GM19043 (cell line): Measurements from ENCODE around the gene PECR.
"Not testable (repeated sequence)": the region's sequence is repeated elsewhere in the genome, so short reads cannot be mapped to it uniquely, and the experiment has no call there.

Experiments
- ATAC-seq: cut with Tn5 transposase; IDR thresholded peaks from one replicate; pipeline ENCODE4 v1.9.1; 2021; ENCODE audit warnings: low read depth; ENCODE audit not compliant: unreplicated experiment

The PECR gene

GRCh38 chr2:216107320-216107719 lies 25.7 kb upstream of the PECR start:
- no peak for ATAC-seq

DNA sequence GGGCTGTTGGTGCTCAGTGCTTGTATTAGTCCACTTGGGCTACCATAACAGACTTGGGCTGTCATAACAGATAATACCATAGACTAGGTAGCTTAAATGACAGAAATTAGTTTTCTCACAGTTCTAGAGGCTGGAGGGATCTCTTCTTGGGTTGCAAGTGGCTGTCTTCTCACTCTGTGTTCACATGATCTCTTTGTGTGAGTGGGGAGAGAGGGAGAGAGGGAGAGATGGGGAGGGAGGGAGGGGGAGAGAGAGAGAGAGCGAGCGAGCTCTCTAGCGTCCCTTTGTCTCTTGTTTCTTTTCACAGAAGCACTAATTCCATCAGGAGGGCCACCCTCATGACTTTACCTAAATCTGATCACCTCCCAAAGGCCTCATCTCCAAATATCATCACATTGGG lies 23.1 kb upstream of the PECR start:
- ATAC-seq, result no peak

DNA sequence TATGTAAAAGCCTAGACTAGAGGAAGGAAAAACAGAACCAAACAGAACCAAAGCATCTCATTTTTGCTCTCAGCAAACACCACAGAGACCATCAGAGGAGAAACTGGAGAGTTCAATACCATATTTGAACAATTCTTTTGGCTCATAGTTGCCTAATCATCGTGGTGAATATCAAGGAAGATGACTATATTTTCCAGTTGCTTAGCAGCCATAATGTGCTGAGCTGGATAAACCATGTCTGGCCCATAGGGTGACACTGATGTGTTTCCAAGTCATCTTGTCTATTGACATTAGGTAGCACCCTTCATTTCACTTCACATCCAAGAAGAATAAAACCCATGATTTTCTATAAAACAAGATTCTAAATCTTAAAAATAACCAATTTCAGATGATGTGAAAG lies 21.6 kb upstream of the PECR start:
- no peak for ATAC-seq

DNA sequence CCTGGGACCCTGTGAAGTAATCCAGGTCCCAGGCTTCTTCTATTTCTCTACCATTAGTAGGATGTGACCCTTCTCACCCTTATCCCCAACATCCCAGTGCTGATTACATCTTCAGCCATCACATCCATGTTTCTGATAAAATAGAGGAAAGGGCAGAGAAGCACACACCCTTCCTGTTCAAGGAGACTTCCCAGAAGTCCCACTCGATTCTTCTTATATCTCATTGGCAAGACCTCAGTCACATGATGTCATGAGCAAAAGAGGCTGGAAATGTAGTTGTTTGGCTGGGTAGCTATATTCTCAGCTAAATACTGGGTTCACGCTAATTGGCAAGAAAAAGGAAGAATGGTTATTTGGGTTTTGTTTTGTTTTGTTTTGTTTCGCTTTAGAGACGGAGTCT lies 19.5 kb upstream of the PECR start:
- ATAC-seq, result no peak

GRCh38 chr2:216098421-216099334 lies 17.1 kb upstream of the PECR start:
- ATAC-seq, result no peak

GRCh38 chr2:216094701-216095100 lies 13.1 kb upstream of the PECR start:
- no peak for ATAC-seq

DNA sequence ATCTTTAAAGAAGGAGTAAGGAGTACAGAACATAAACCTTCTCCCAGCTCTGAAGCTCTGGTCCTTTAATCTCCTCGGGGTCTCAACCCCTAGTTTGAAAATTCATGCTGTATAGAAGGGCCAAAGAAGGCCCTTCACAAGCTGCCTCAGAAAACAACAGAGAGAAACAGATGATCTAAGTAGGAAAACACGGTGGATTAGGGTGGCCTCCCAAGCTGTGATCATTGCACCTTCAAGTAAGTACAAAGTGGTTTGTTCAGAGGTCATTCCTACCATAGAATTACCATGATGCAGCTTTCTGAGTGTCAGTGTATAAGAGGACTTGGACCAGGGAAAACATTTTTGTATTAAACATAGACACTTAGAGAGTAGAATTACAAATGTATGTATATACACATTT lies 11.0 kb upstream of the PECR start:
- ATAC-seq, result no peak

DNA sequence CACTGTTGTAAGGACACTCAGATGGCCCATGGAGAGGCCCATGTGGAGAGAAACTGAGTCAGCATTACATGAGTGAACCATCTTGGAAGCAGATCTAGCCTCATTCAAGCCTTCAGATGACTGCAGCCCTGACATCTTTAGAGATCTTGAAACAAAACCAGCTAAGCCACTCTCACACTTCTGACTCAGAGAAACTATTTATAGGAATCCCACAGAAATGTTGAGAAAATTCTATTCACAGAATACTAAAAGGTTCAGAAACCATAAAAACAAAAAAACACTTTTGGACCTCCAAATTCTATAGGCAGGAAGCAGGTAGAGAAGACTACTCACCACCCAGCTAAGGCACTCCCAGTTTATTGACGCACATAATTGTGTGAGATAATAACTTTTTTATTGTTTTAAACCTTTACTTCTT lies 8.8 kb upstream of the PECR start:
- no peak for ATAC-seq

- ATAC-seq, result no peak
Measured at GRCh38 chr2:216086207-216086893, 4.7 kb upstream of the PECR start.

GRCh38 chr2:216084547-216084946 lies 2.9 kb upstream of the PECR start:
- ATAC-seq, result no peak

DNA sequence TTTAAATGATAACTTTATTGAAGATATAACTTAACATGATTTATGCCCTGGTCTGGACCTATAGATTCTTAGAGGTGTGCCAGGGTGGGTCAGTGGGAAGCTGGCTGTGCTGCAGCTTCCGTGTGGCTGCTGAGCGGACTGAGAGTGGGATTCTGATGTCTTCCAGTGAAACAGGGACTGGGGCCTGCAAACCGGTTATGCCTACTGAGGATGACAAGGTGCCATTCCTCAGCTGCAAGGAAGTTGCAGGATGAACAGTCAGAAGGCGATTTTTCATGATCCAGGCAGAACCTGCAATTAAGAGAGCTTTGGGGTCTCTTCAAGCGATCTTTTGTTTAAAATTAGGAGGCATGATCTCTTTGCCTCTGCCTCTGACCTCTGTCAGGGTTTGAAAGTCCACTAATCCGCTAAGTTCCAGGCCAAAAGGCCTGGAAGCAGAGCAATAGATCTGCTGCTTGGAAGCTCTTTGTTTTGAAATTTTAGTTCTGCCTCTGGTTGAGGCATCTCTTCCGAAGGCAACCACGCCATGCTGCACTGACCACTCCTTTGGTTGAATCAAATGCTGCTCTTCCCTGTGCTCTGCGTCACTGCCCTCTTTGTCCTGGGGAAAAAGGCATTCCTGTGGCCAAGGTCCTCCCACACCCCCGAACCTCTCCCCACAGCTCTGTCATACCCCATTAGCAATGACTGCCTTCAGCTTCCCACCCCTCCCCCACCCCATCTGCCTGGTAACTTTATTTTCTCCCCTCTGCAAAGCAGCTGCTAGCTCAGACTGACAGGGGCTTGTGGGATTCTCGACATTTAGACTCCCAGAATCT lies 2.1 kb upstream of the PECR start:
- no peak for ATAC-seq

DNA sequence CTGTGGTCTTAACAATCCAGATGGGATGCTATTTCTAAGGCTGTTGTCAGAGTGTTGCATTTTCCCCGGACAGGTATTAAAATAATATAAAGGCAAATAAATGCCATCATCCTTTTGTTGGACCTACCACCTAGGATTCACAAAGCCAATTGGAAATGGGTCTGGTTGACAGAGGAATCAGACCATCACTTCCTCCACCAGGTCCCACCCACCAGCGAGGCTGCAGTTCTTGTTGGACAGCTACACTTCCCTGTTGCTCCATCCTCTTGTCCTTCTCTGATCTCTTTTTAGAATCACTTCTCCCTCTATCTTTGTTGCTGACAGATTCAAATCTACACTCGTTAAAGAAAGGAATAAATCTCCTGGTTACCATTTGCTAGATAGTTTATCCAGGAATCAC lies 1.2 kb upstream of the PECR start:
- ATAC-seq, result no peak

DNA sequence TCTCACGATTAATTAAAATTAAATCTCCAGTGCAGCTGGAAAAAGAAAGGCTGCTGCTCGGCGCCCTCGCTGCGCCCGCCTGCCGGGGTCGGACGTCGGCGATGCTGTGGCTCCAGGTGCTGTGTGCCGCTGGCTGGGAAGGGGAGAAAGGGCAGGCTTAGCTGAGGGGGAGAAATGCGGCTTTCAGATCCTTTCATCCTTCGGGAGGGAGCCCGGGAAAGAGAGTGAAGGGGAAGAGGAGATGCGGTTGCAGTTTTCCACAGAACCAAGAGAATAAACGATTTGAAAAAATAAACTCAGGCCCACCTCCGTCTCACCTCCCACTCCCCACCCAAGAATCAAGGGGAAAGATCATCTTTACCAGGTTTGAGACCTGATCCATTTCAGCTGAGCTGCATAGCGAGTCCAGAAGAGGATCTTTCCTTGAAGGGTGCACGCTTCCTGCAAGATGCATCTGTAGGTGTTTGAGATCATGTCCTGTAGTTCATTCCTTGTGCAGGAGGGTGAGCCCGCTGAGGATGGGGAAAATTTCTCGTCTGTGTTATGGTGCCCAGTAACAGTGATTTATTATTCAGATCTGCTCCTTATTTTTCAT lies 605 bp upstream of the PECR start:
- no peak for ATAC-seq

- ATAC-seq, result no peak
Measured at GRCh38 chr2:216081012-216081411, 597 bp downstream of the PECR start.

DNA sequence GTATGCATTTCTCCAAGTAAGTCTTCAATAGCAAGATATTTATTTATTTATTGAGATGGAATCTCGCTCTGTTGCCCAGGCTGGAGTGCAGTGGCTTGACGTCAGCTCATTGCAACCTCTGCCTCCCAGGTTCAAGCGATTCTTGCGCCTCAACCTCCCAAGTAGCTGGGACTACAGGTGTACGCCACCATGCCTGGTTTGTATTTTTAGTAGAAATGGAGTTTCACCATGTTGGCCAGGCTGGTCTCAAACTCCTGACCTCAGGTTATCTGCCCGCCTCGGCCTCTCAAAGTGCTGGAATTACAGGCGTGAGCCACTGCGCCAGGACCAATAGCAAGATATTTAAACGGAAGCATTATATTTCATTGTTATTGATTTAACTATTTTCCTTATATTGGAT lies 1.6 kb downstream of the PECR start:
- ATAC-seq, result not testable (repeated sequence)

GRCh38 chr2:216078776-216079175 lies 2.8 kb downstream of the PECR start:
- no peak for ATAC-seq

- no peak for ATAC-seq
Measured at GRCh38 chr2:216075510-216076485, 5.8 kb downstream of the PECR start.

- no peak for ATAC-seq
Measured at GRCh38 chr2:216074794-216075193, 6.8 kb downstream of the PECR start.

DNA sequence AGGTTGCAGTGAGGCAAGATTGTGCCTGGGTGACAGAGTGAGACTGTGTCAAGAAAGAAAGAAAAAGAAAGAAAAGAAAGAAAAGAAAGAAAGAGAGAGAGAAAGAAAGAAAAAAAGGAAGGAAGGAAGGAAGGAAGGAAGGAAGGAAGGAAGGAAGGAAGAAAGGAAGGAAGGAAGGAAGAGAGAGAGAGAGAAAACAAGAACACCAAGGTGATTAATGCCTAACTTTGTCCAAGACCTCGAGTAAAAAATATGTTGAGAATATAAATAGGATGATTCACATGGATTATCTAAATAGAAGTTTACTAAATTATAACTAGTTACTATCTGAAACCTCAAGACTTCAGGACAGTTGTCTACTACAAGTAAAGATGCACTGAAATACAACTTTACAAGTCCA lies 7.2 kb downstream of the PECR start:
- no peak for ATAC-seq

GRCh38 chr2:216073773-216074172 lies 7.8 kb downstream of the PECR start:
- ATAC-seq, result no peak
